ENCODE results near the gene SNX8. TPM values are rescaled to one million over a fixed set of nuclear protein-coding genes. Genes with fewer than 3 reads are reported as not detected.

Gene SNX8
- total and polyA plus RNA-seq, 2 of the 13 experiments (the other 11 are each of a cell fraction or from before 2014, with no cell fraction given), result 20.6 to 45.2 TPM

- BruUV-seq (replicated peaks), result no TSS peak
- WGBS (ENCODE audit: low lambda C conversion rate), result 86% methylated on average over 1 of the region's 4 CpGs
- no peak overlapping the region for H3K9ac ChIP-seq (ENCODE audit: insufficient read depth, low read depth, low read length)
- peaks cover 36 to 88% of the 10 kb centered on the region in 2 experiments for H3K36me3 ChIP-seq (replicated peaks in 1 of 2; ENCODE audit: control insufficient read depth in 1 of 2, insufficient read depth in 2 of 2, low read length in 2 of 2)
- TF ChIP-seq ZNF724P (CRISPR knock-in tag; IDR thresholded peaks at IDR 0.05; ENCODE audit: borderline replicate concordance) (no peak), SNAPC4 (CRISPR knock-in tag; IDR thresholded peaks at IDR 0.05) (no peak), ZNF619 (CRISPR knock-in tag; IDR thresholded peaks at IDR 0.05) (no peak), JARID2 (CRISPR knock-in tag; IDR thresholded peaks at IDR 0.05; ENCODE audit: insufficient replicate concordance) (no peak), SMARCE1 (IDR thresholded peaks at IDR 0.05; ENCODE audit: borderline replicate concordance) (no peak), ZNF407 (CRISPR knock-in tag; IDR thresholded peaks at IDR 0.05; ENCODE audit: not compliant biosample characterization) (no peak), ZSCAN12 (CRISPR knock-in tag; IDR thresholded peaks at IDR 0.05) (no peak), KAT7 (CRISPR knock-in tag; IDR thresholded peaks at IDR 0.05; ENCODE audit: borderline replicate concordance) (no peak), FOXO1 (CRISPR knock-in tag; IDR thresholded peaks at IDR 0.05) (no peak), ZNF841 (CRISPR knock-in tag; IDR thresholded peaks at IDR 0.05; ENCODE audit: borderline replicate concordance) (no peak), THAP11 (CRISPR knock-in tag; IDR thresholded peaks at IDR 0.05) (no peak)
- no peaks in the 10 kb centered on the region for H3K27me3 ChIP-seq (ENCODE audit: control insufficient read depth in 1 of 2, insufficient read depth in 2 of 2, low read length in 2 of 2)
- no peak overlapping the region for H3K4me3 ChIP-seq (replicated peaks in 1 of 3; ENCODE audit: insufficient read depth in 1 of 3, low read depth in 2 of 3, low read length in 3 of 3)
- H3K27ac ChIP-seq (ENCODE audit: extremely low read length, insufficient read depth, low read length), result no peak overlapping the region
- no peak overlapping the region for H2AFZ ChIP-seq (ENCODE audit: low read length)
- peaks cover 47% of the 10 kb centered on the region for H3K79me2 ChIP-seq (ENCODE audit: insufficient read depth, low read length)
- ATAC-seq (no peak), DNase-seq (ENCODE audit: low spot score) (no peak), FAIRE-seq (no peak)
- intact Hi-C loops (cut with micrococcal nuclease; ENCODE audit: unreplicated experiment) (no loop called here), in situ Hi-C loops (cut with HindIII; ENCODE audit: extremely low pct_ligation_motif_present, low pct_unique_long_range_greater_than_20kb) (loop anchor here (25.0 kb wide), 1 partner anchor 638 kb away; no protein-coding TSS in a partner anchor)
- peaks cover 5% of the 10 kb centered on the region for H3K4me1 ChIP-seq (ENCODE audit: insufficient read depth, low read length)
- H4K20me1 ChIP-seq (ENCODE audit: insufficient read depth, low read length), result peaks cover 2% of the 10 kb centered on the region; the same call in 1 of the 2 replicates
- CTCF ChIA-PET (ENCODE audit: low intra/inter-chr PET ratio, low total read pairs), result no interaction called here
- POLR2A ChIA-PET, result no interaction called here
- no peaks in the 10 kb centered on the region for H3K9me3 ChIP-seq (ENCODE audit: low read length)
- H3K4me2 ChIP-seq (ENCODE audit: low read depth, low read length), result no peak overlapping the region
These were observed 89.3 kb downstream of the SNX8 start for GRCh38 chr7:2224934-2225333.

Data from HepG2 (cell line).